PC-3 (cell line): ENCODE data around the gene STX3. TPM values are rescaled to one million over a fixed set of nuclear protein-coding genes. Genes with fewer than 3 reads are reported as not detected.

Experiments
- ATAC-seq: fragments of 200-7000 bp; cut with Tn5 transposase; 2 replicates; pipeline ENCODE4 v1.9.1; 2020; ENCODE audit warnings: mild to moderate bottlenecking, moderate library complexity
- BruUV-seq: library from RNA; stranded (reverse); fragments of 400-500 nt; replicated peaks from 2 replicates; lab custom pipeline; 2021; lab: Mats Ljungman, UMichigan
- CTCF ChIA-PET: fragments of 300-600 bp; sonication (Branson Sonifier 250); formaldehyde crosslinking; loops from one replicate; lab custom pipeline; 2022; ENCODE audit warnings: antibody characterized with exemption; lab: Charles Lee
- POLR2A ChIA-PET: fragments of 300-600 bp; sonication (Branson Sonifier 250); formaldehyde crosslinking; loops from one replicate; lab custom pipeline; 2022; ENCODE audit warnings: antibody characterized with exemption; ENCODE audit not compliant: unreplicated experiment; lab: Charles Lee
- DNase-seq: peaks from one replicate; pipeline ENCODE4 v3.0.0-alpha.2; 2015
- H2AFZ ChIP-seq: fragments of 300-600 bp; sonication (generic); 2 replicates; pipeline ENCODE4 v1.6.0; 2016; ENCODE audit warnings: antibody characterized with exemption, low read length
- H3F3A ChIP-seq: fragments of 300-600 bp; sonication (generic); one replicate; pipeline ENCODE4 v1.6.0; 2017; ENCODE audit warnings: antibody characterized with exemption, low read length, control low read depth, mild to moderate bottlenecking; ENCODE audit not compliant: unreplicated experiment
- H3K27ac ChIP-seq: fragments of 300-600 bp; sonication (generic); 2 replicates; pipeline ENCODE4 v1.5.1; 2016; ENCODE audit warnings: mild to moderate bottlenecking, low read length
- H3K27me3 ChIP-seq: fragments of 300-600 bp; sonication (generic); 2 replicates; pipeline ENCODE4 v1.6.1; 2016; ENCODE audit warnings: low read length, mixed read lengths
- H3K36me3 ChIP-seq: fragments of 300-600 bp; sonication (generic); 2 replicates; pipeline ENCODE4 v1.6.1; 2016; ENCODE audit warnings: low read depth, mixed run types, low read length, mixed read lengths
- H3K4me1 ChIP-seq: fragments of 300-600 bp; sonication (generic); 2 replicates; pipeline ENCODE4 v1.5.1; 2016; ENCODE audit warnings: low read length; ENCODE audit not compliant: insufficient read depth
- H3K4me2 ChIP-seq: fragments of 300-600 bp; sonication (generic); 2 replicates; pipeline ENCODE4 v1.6.0; 2016; ENCODE audit warnings: low read length
- H3K4me3 ChIP-seq: fragments of 300-600 bp; sonication (generic); 2 replicates; pipeline ENCODE4 v1.5.1; 2016; ENCODE audit warnings: mild to moderate bottlenecking, low read length, mixed read lengths
- H3K79me2 ChIP-seq: fragments of 300-600 bp; sonication (generic); 2 replicates; pipeline ENCODE4 v1.6.1; 2017; ENCODE audit warnings: low read length, mixed read lengths
- H3K9ac ChIP-seq: fragments of 300-600 bp; sonication (generic); 2 replicates; pipeline ENCODE4 v1.6.0; 2016; ENCODE audit warnings: mild to moderate bottlenecking, low read length
- H3K9me2 ChIP-seq: fragments of 300-600 bp; sonication (generic); replicated peaks from 2 replicates; pipeline ENCODE4 v1.6.1; 2016; ENCODE audit warnings: mixed run types, low read length, mixed read lengths
- H3K9me3 ChIP-seq: fragments of 300-600 bp; sonication (generic); 2 replicates; pipeline ENCODE4 v1.6.1; 2016; ENCODE audit warnings: low read length, mixed read lengths
- H4K20me1 ChIP-seq: fragments of 300-600 bp; sonication (generic); 2 replicates; pipeline ENCODE4 v1.6.1; 2016; ENCODE audit warnings: low read length, mixed read lengths
- EZH2 ChIP-seq: fragments of 300-600 bp; sonication (generic); IDR thresholded peaks from one replicate; pipeline ENCODE4 v1.6.1; 2017; ENCODE audit warnings: antibody characterized with exemption, mild to moderate bottlenecking, low read length; ENCODE audit not compliant: unreplicated experiment
- EZH2phosphoT487 ChIP-seq: fragments of 300-600 bp; sonication (generic); IDR thresholded peaks from 2 replicates; pipeline ENCODE4 v1.6.1; 2018; ENCODE audit warnings: mild to moderate bottlenecking, antibody characterized with exemption, low read length, borderline replicate concordance
- intact Hi-C: fragments of 100-400 bp; cut with micrococcal nuclease; formaldehyde crosslinking; loops from 2 replicates; pipeline ENCODE4 v1.9.0; 2023
- total RNA-seq: library from RNA; depleted of rRNA; stranded (reverse); fragments of >200 nt; gene quantifications from 2 replicates; pipeline ENCODE4 v1.2.3, GENCODE V29; 2014
- TF ChIP-seq, protein P1 (sequence below): fragments of 300-600 bp; sonication (generic); conservative IDR thresholded peaks from 2 replicates; pipeline ENCODE4 v1.5.1; 2017; ENCODE audit warnings: antibody characterized with exemption, low read depth, mild to moderate bottlenecking, low read length

STX3 gene
- total RNA-seq, 1 experiment from 2014 or later = 49.8 TPM

DNA sequence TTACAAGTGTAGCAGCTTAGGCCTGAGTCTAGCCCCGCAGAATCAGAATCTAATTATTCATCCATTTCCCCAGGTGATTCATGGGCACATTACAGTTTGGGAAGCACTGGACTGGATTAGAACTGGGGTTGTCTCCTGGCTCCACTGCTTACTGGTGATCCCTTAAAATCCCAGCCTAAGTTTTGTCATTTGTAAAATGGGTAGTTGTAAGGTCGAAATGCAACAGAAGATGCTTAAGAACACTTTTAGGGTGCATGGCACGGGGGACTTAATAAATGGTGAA, 1.3 kb downstream of the STX3 start:
- no peaks in the 10 kb centered on the region for H3K27me3 ChIP-seq
- ChIA-PET CTCF (interaction anchor here (1.0 kb wide), 1 partner anchor 45 kb away, joined by 3 read pairs; no protein-coding TSS in a partner anchor), POLR2A (interaction anchor here (0.7 to 1.2 kb wide), 2 partner anchors 45 to 650 kb away, joined by 4 to 6 read pairs; no protein-coding TSS in a partner anchor)
- H3K4me1 ChIP-seq = peaks cover 20% of the 10 kb centered on the region
- peak overlapping the region; percentile 92 for H3K4me3 ChIP-seq
- peak overlapping the region; percentile 81 for H3K9ac ChIP-seq
- H4K20me1 ChIP-seq = peaks cover 54% of the 10 kb centered on the region
- ATAC-seq (peak; percentile 23), DNase-seq (no peak)
- H2AFZ ChIP-seq = no peak overlapping the region
- H3K27ac ChIP-seq = peak overlapping the region; percentile 77
- H3K36me3 ChIP-seq = peaks cover 7% of the 10 kb centered on the region; the same call in 1 of the 2 replicates
- TSS peak; percentile 43 for BruUV-seq
- intact Hi-C loops = loop anchor here (10.0 kb wide), 1 partner anchor 202 kb away; no protein-coding TSS in a partner anchor
- peaks cover 56% of the 10 kb centered on the region for H3K79me2 ChIP-seq
- no peaks in the 10 kb centered on the region for H3F3A ChIP-seq
- no peaks in the 10 kb centered on the region for H3K9me3 ChIP-seq
- TF ChIP-seq EZH2phosphoT487 (no peak), EZH2 (no peak)
- TF ChIP-seq, protein P1, sequence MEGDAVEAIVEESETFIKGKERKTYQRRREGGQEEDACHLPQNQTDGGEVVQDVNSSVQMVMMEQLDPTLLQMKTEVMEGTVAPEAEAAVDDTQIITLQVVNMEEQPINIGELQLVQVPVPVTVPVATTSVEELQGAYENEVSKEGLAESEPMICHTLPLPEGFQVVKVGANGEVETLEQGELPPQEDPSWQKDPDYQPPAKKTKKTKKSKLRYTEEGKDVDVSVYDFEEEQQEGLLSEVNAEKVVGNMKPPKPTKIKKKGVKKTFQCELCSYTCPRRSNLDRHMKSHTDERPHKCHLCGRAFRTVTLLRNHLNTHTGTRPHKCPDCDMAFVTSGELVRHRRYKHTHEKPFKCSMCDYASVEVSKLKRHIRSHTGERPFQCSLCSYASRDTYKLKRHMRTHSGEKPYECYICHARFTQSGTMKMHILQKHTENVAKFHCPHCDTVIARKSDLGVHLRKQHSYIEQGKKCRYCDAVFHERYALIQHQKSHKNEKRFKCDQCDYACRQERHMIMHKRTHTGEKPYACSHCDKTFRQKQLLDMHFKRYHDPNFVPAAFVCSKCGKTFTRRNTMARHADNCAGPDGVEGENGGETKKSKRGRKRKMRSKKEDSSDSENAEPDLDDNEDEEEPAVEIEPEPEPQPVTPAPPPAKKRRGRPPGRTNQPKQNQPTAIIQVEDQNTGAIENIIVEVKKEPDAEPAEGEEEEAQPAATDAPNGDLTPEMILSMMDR = no peak
- H3K9me2 ChIP-seq = no peaks in the 10 kb centered on the region
- H3K4me2 ChIP-seq = peak overlapping the region; percentile 98

DNA sequence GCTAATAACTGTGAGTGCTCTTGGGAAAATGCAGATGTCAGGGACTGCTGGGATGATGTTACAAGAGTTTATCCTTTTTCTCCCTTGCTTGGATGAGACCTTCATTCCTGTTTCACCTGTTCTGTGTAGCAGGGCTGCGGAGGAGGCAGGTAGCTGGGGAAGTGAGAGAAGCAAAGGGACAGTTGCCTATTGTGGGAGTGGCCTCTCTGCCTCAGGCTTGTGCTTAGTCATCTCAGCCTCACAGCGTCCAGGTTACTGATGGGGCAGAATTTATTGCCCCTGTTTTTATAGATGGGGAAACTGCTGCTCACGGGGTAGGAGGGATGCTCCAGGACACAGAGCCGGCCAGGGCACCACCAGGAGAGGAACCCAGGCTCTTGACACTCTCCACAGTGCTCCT, 1.7 kb downstream of the STX3 start:
- ChIA-PET POLR2A (interaction anchor here (0.7 kb wide), 1 partner anchor 650 kb away, joined by 4 read pairs; no protein-coding TSS in a partner anchor), CTCF (interaction anchor here (1.0 kb wide), 1 partner anchor 45 kb away, joined by 3 read pairs; no protein-coding TSS in a partner anchor)
- Histone ChIP-seq H2AFZ (no peak overlapping the region), H3K36me3 (peaks cover 8% of the 10 kb centered on the region; the same call in 1 of the 2 replicates), H3K27ac (peak overlapping the region; percentile 77), H4K20me1 (peaks cover 54% of the 10 kb centered on the region), H3K9ac (peak overlapping the region; percentile 81), H3K4me1 (peaks cover 20% of the 10 kb centered on the region), H3K9me3 (no peaks in the 10 kb centered on the region), H3F3A (no peaks in the 10 kb centered on the region), H3K9me2 (no peaks in the 10 kb centered on the region), H3K4me2 (peak overlapping the region; percentile 98), H3K27me3 (no peaks in the 10 kb centered on the region), H3K4me3 (peak overlapping the region; percentile 92), H3K79me2 (peaks cover 60% of the 10 kb centered on the region)
- intact Hi-C loops = loop anchor here (10.0 kb wide), 1 partner anchor 202 kb away; no protein-coding TSS in a partner anchor
- peak; percentile 93 for DNase-seq
- TF ChIP-seq EZH2phosphoT487 = no peak
- TF ChIP-seq, protein P1 = no peak
- no peak for TF ChIP-seq EZH2
- peak; percentile 53 for ATAC-seq
- BruUV-seq = no TSS peak

DNA sequence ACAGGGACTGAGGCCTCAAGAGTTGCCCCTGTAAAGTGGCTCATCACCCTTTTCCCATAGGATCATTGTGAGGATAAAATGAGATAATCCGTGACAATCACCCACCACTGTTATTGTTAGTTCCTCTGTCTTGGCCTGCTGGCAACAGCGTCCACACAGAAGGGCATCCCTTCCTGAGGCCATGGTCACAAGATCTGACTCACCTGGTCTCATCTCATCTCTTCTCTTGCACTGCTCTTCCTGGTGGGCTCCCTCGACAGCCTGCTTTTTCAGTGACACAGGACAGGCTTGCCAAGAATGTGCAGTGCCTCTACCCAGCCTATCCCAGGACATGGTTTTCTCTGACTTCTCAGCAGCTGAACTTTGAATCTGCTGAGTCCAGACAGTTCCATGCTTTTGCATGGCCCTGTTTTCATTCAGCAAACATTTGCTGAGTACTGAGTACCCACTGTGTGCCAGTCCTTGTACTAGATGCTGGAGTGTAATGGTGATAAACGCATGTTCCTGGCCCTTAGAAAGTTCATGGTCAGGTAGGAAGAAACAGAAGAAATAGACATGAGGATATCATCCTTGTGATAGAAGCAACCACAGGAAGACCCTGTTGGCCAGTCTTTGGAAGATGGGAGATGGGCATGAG, 3.3 kb downstream of the STX3 start:
- no TSS peak for BruUV-seq
- Histone ChIP-seq H3K9me2 (no peaks in the 10 kb centered on the region), H2AFZ (no peak overlapping the region), H3K27ac (no peak overlapping the region), H4K20me1 (peaks cover 68% of the 10 kb centered on the region), H3K4me3 (no peak overlapping the region), H3K9me3 (no peaks in the 10 kb centered on the region), H3F3A (no peaks in the 10 kb centered on the region), H3K4me2 (no peak overlapping the region), H3K79me2 (peaks cover 76% of the 10 kb centered on the region), H3K27me3 (no peaks in the 10 kb centered on the region), H3K9ac (no peak overlapping the region), H3K36me3 (peaks cover 12% of the 10 kb centered on the region; the same call in 1 of the 2 replicates), H3K4me1 (peaks cover 20% of the 10 kb centered on the region)
- ChIA-PET CTCF (no interaction called here), POLR2A (no interaction called here)
- intact Hi-C loops = loop anchor here (10.0 kb wide), 1 partner anchor 204 kb away; no protein-coding TSS in a partner anchor
- ATAC-seq (no peak), DNase-seq (no peak)
- TF ChIP-seq EZH2 (no peak), EZH2phosphoT487 (no peak)
- TF ChIP-seq, protein P1 = no peak
